DOHH2 (cell line): ENCODE data around the gene TAPT1.

Experiments
- EZH2phosphoT487 ChIP-seq: fragments of 200-600 bp; sonication (generic); IDR thresholded peaks from 2 replicates; pipeline ENCODE4 v1.6.1; 2017; ENCODE audit warnings: borderline replicate concordance, mild to moderate bottlenecking, antibody characterized with exemption, low read length, moderate library complexity, mixed read lengths
- TF ChIP-seq, protein P1 (sequence below): fragments of 200-600 bp; sonication (generic); IDR thresholded peaks from one replicate; pipeline ENCODE4 v1.5.1; 2014; ENCODE audit warnings: antibody characterized with exemption, mild to moderate bottlenecking, low read depth, low read length; ENCODE audit not compliant: poor library complexity, severe bottlenecking

DNA sequence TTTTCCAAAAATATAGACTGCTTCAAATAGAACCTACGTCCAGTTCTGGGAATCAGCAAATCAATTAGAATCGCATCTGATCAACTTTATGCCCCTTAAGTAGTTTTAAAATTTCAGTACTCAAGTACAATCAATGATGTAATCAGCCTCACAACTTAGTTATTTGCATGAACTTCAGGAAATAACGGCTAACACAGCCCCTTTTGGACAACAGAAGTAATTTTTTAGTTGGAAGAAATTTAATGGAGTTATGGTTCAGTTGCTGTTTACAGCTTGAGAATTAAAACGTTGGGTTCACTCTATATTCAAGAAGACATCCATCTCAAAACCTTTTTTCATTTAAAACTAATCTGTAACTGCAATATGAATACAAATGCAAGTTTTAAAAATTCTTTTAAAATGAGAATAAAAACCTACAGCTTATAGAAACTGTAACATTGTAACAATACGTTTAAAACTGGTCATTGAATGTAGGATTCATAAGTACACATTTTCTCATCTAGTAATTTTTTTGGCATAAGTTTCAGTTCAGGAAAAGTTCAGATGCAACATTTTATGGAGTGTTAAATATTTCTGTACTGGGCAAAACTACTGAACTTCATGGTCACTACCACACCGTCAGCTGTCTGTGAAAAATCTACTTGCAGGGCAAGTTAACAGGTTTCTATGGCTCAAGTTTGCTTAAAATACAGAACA, 956 bp downstream of the TAPT1 start:
- TF ChIP-seq, protein P1, sequence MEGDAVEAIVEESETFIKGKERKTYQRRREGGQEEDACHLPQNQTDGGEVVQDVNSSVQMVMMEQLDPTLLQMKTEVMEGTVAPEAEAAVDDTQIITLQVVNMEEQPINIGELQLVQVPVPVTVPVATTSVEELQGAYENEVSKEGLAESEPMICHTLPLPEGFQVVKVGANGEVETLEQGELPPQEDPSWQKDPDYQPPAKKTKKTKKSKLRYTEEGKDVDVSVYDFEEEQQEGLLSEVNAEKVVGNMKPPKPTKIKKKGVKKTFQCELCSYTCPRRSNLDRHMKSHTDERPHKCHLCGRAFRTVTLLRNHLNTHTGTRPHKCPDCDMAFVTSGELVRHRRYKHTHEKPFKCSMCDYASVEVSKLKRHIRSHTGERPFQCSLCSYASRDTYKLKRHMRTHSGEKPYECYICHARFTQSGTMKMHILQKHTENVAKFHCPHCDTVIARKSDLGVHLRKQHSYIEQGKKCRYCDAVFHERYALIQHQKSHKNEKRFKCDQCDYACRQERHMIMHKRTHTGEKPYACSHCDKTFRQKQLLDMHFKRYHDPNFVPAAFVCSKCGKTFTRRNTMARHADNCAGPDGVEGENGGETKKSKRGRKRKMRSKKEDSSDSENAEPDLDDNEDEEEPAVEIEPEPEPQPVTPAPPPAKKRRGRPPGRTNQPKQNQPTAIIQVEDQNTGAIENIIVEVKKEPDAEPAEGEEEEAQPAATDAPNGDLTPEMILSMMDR = no peak
- TF ChIP-seq EZH2phosphoT487 = no peak
